GM18858 (cell line): ENCODE data around the gene PITRM1.
"Not testable (repeated sequence)": the region's sequence is repeated elsewhere in the genome, so short reads cannot be mapped to it uniquely, and the experiment has no call there.

Experiments
- ATAC-seq: cut with Tn5 transposase; IDR thresholded peaks from one replicate; pipeline ENCODE4 v1.9.1; 2021; ENCODE audit not compliant: unreplicated experiment

PITRM1 gene, protein sequence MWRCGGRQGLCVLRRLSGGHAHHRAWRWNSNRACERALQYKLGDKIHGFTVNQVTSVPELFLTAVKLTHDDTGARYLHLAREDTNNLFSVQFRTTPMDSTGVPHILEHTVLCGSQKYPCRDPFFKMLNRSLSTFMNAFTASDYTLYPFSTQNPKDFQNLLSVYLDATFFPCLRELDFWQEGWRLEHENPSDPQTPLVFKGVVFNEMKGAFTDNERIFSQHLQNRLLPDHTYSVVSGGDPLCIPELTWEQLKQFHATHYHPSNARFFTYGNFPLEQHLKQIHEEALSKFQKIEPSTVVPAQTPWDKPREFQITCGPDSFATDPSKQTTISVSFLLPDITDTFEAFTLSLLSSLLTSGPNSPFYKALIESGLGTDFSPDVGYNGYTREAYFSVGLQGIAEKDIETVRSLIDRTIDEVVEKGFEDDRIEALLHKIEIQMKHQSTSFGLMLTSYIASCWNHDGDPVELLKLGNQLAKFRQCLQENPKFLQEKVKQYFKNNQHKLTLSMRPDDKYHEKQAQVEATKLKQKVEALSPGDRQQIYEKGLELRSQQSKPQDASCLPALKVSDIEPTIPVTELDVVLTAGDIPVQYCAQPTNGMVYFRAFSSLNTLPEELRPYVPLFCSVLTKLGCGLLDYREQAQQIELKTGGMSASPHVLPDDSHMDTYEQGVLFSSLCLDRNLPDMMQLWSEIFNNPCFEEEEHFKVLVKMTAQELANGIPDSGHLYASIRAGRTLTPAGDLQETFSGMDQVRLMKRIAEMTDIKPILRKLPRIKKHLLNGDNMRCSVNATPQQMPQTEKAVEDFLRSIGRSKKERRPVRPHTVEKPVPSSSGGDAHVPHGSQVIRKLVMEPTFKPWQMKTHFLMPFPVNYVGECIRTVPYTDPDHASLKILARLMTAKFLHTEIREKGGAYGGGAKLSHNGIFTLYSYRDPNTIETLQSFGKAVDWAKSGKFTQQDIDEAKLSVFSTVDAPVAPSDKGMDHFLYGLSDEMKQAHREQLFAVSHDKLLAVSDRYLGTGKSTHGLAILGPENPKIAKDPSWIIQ

DNA sequence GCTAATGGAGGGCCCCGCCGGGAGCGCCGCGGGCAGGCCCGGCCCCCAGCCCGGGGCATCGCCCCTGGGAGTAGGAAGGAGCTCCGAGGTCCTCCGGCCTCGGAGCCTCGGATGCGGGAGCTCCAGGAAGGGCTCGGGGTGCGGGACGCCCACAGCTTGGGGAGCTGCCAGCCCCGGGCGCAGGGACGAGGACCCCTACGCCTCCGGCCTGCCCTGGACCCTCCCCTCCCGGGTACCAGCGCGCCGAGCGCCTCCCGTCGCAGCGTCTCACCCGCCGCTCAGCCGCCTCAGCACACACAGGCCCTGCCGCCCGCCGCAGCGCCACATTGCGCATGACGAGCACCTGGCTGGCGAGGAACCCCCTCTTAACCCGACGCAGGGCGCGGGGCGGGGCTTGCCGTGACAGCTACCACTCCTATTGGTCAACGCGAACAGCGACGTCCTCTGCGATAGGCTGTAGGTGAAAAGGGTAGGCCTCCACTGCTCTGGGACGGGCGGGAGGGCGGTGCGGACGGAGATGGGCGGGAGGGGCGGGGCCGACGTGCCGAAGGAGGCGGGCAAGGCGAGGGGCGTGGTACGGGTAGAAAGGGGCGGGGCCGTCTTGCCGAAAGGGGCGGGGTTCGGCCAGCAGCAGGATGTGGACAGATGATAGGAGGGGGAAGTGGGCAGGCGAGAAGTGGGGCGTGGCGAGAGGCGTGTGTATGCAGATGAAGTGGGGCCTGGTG lies at the start of gene PITRM1:
TSS of gene PITRM1 (minus strand) at position 337 of the 725 bp plus-strand sequence. CDS start at position 327, 10 bp downstream.
- peak; percentile 97 for ATAC-seq

GRCh38 chr10:3222068-3222467 lies 49.5 kb upstream of the PITRM1 start:
- no peak for ATAC-seq

DNA sequence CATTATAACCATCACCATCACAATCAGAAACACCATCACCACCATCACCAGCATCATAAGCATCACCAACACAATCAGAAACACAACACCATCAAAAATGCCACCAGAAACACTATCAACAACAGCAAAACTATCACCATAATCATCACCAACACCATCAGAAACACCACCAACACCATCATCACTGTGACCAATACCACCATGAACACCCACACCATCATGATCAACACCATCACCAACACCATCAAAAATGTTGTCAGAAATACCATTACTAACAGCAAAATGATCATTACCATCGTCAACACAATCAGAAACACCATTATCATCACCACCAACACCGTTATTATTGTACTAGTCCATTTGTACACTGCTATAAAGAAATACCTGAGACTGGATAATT lies 49.0 kb upstream of the PITRM1 start:
- ATAC-seq: not testable (repeated sequence)

DNA sequence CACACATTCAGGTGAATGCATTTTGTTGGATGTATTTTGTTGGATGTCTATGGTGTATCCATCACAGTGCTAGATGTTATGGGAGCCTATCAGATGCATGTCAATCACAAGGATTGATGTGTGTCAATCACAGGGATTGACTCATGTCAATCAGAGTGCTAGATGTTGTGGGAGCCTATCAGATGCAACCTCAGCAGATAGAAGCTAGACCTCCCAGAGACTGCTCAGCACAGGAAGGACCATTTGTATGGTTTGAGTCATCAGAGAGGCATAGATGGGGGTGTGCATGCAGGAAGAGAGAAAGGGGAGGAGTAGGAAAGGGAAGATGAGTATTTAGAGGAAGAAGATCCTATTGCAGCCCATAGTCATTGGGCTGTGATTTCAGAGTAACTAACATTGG lies 48.3 kb upstream of the PITRM1 start:
- ATAC-seq: no peak

- ATAC-seq: not testable (repeated sequence)
These were observed 46.5 kb upstream of the PITRM1 start for GRCh38 chr10:3219021-3219628.

GRCh38 chr10:3217853-3218252 lies 45.3 kb upstream of the PITRM1 start:
- no peak for ATAC-seq

DNA sequence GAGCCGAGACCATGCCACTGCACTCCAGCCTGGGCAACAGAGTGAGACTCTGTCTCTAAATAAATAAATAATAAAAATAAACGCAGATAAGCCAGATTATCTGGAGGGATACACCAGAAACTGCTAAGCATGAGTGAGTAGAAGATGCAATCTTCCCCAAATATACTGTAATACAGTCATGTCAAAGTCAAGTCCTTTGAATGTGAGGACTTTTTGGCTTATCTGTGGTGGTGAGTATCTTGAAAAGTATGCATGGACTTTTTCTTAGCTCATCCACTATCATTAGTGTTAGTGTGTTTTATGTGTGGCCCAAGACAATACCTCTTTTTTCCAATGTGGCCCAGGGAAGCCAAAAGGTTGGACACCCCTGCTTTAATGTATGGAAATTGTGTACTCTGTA lies 44.7 kb upstream of the PITRM1 start:
- no peak for ATAC-seq

- ATAC-seq: no peak
These were observed 42.7 kb upstream of the PITRM1 start for GRCh38 chr10:3215153-3215775.

DNA sequence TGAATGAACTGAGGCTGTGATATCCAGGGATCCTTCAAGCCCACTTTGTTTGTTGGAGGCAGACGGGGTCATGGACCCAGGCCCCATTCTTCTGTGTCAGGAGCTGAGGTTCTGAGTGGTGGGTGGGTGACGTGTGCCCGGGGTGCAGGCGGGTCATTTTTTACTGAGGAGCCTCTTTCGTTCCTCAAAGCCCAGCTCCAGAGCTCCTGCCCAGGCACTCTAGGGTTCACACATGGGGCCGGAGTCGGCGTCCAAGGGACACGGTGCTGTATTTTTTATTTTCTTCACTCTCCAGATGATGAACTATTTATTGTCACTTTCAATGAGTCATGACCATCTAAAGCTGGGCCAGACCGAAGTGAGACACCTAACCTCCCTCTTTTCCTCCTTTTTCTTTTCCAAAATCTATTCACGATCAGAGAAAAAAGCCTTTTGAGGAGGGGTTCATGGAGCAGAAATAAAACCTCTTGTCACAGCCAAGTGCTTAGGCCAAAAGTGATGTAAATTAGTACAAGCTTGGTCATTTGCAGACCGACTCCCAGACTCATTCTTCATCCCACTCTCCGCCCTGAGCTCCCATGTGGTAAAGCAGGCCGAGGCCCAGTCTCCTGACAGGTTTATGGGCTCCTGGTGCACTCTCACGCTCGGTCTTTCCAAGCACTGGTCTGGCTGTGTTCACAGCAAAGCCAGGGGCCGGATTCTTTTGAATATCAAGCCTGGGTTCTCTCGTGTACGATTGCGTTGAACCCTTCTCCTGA lies 41.4 kb upstream of the PITRM1 start:
- ATAC-seq: no peak

DNA sequence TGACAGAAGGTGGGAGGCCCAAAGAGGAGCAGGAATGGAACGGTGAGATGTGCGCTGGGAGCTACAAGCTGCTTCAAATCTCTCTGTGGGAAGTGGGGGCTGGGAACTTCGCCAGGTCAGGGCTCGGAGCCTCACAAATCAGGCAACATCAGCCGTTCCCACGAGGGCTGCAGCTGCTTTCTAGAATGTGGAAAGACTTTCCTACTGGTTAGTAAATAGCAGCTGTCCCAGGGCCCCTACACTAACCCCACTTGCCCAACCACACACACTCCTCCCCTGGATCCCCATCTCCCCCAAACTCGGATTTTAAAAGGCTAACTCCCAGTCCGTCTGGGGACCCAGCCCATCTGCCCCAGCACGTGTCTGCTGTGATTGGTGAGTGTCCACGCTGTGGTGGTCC lies 40.6 kb upstream of the PITRM1 start:
- ATAC-seq: no peak

GRCh38 chr10:3210251-3210877 lies 37.8 kb upstream of the PITRM1 start:
- ATAC-seq: no peak

DNA sequence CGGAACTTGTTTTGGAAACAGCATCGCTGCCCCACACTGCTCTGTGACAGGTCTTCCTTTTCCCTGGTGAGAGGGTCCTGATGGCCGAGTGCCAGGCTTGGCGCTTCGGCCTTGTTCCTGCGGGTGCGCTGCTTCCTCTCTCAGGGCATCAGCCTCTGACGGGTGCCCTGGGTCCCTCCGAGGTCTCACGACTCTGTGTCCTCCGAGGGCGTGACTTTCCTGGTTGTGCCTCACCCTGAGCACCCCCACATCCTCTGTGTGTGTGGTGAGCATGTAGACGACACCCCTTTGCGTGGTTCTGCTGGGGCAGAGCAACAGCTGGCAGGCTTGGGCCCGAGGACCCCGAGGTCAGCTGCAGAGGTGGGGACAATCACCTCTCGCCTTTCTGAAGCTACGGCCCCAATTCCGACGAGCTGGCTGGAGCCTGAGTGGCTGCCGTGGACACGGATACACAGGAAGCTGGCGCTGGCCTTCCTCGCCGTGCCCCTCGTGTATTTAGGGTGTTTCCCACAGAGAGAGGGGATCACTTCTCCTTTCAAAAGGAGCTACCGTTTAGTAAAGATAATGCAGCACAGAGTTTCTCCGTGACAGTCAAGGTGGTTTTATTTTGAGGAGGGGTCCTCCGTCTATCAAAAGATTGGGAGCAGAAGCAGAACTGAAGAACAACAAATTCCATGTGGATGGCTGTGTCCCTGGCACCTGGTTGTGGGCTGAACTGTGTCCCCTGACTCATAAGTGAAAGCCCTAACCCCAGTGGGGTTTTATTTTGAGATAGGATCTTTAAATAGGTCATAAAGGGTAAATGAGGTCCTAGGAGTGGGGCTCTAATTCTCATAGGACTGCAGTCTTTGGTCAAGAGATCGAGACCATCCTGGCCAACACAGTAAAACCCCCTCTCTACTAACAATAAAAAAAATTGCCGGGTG lies 36.2 kb upstream of the PITRM1 start:
- no peak for ATAC-seq

DNA sequence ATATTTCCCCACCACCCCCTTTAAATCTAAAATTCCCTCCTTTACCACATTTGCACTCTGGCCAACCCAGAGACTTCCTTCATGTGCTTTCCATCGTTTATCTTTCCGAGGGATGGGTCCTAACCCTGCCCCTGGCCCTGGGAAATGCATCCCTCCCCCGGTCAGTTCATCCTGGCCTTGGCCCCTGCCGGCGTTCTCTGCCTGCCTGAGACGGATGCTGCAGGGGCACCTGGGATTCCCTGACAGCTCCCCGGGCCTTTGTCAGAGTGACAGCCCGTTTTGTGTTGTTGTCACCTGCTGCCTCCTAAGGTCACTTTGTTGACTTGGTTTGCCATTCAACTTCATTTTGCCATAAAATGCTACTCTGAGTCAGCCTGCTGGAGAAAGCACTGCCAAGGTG lies 34.8 kb upstream of the PITRM1 start:
- no peak for ATAC-seq

DNA sequence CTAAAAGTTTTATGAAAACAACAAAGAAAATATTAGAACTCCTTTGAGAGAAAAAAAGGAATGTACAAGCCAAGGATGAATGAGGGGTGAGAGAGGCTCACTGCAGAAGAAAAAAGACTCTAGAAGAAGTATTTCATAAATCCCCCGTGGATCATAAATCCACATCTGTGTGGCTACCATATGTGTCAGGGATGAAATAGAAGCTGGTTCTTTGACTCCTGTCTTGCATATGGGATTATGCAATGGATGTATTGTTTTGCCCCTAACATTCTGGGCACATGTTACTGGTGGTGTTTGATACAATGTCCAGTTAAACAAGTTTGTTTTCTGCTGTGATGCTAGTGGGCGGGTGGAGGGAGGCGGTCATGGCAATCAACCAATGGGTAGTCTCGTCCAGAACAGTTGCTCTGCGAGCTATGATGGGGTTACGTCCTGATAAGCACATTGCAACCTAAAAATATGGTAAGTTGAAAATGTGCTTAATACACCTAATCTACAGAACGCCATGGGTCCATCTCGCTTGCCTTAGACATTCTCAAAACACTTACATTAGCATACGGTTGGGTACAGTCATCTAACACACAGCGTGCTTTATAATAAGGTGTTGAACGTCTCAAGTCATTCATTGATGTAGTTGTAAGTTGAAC lies 34.1 kb upstream of the PITRM1 start:
- ATAC-seq: no peak

- no peak for ATAC-seq
These were observed 31.4 kb upstream of the PITRM1 start for GRCh38 chr10:3203972-3204371.

GRCh38 chr10:3203016-3203811 lies 30.6 kb upstream of the PITRM1 start:
- no peak for ATAC-seq

DNA sequence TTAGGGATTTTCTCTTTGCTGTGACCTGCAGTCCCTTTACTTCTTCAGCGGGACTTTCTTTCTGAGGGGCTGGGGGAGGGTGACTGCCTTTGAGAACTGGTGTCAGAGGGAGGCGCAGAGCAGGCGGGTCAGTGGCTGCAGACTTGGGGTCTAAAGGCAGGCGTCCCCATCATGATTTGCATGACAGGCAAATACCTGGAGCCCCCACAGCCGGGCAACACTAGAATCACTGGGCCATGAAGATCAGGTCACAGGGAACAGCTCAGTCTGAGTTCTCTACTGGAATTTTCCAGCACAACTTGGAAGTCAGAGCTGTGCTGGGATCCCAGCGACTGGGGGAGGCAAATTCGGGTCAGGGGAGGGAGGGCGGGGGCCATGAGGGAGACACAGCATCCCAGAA lies 29.2 kb upstream of the PITRM1 start:
- no peak for ATAC-seq
